ENCODE data around the gene DIPK1B.

DNA sequence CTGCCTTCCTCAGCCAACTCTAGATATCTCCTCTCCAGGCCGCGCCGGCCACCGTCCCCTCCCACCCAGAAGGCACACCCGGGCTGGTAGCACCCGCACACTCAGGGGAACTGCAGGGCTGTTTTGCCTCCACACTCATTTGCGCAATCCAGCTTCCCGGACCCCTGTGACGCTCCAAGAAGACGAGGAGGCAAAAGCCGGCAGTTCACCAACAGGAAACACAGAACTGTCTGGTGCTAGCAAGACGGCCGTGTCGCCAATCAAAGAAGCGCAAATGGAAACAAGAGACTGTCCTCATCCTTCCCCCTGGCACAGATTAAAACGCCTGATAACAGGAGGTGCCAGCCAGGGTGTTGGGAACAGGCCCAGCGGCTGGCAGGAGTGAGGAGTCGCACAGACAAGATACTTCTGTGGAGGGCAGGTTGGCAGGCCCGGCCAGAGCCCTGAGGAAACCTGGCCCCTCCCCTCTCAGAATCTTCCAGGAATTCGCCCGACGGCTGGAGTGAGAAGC, 32.9 kb upstream of the DIPK1B start:
- TF ChIP-seq, protein P1, sequence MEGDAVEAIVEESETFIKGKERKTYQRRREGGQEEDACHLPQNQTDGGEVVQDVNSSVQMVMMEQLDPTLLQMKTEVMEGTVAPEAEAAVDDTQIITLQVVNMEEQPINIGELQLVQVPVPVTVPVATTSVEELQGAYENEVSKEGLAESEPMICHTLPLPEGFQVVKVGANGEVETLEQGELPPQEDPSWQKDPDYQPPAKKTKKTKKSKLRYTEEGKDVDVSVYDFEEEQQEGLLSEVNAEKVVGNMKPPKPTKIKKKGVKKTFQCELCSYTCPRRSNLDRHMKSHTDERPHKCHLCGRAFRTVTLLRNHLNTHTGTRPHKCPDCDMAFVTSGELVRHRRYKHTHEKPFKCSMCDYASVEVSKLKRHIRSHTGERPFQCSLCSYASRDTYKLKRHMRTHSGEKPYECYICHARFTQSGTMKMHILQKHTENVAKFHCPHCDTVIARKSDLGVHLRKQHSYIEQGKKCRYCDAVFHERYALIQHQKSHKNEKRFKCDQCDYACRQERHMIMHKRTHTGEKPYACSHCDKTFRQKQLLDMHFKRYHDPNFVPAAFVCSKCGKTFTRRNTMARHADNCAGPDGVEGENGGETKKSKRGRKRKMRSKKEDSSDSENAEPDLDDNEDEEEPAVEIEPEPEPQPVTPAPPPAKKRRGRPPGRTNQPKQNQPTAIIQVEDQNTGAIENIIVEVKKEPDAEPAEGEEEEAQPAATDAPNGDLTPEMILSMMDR (IDR thresholded peaks at IDR 0.05 in 8 of 11, conservative IDR thresholded peaks at IDR 0.05 in 3 of 11) = no peak
- TF ChIP-seq POLR2A (IDR thresholded peaks at IDR 0.05) = no peak
